AG10803 (cell line): ENCODE measurements around the gene IRF4.

Experiments
- DNase-seq: peaks from one replicate; pipeline ENCODE4 v3.0.0; 2010; ENCODE audit warnings: low read depth
- H3K4me3 ChIP-seq: 2 replicates; pipeline ENCODE4 v1.5.1; 2011; ENCODE audit warnings: mild to moderate bottlenecking, low read length, control low read depth
- CTCF ChIP-seq: conservative IDR thresholded peaks from 2 replicates; pipeline ENCODE4 v1.5.1; 2011; ENCODE audit warnings: mild to moderate bottlenecking, low read length, control low read depth, inconsistent platforms

IRF4 gene

GRCh38 chr6:401239-401993 lies 9.9 kb downstream of the IRF4 start:
- DNase-seq: no peak
- no peak for TF ChIP-seq CTCF
- no peak overlapping the region for H3K4me3 ChIP-seq

GRCh38 chr6:401994-402640 lies 10.6 kb downstream of the IRF4 start:
- no peak overlapping the region for H3K4me3 ChIP-seq
- no peak for DNase-seq
- TF ChIP-seq CTCF: no peak

- TF ChIP-seq CTCF: no peak
- DNase-seq: no peak
- H3K4me3 ChIP-seq: no peak overlapping the region
These were observed 11.5 kb downstream of the IRF4 start for GRCh38 chr6:402901-403658.

- H3K4me3 ChIP-seq: no peak overlapping the region
- no peak for DNase-seq
- no peak for TF ChIP-seq CTCF
These were observed 12.4 kb downstream of the IRF4 start for GRCh38 chr6:403659-404655.

- no peak for TF ChIP-seq CTCF
- DNase-seq: no peak
- H3K4me3 ChIP-seq: no peak overlapping the region
These were observed 13.3 kb downstream of the IRF4 start for GRCh38 chr6:404685-405423.

- no peak overlapping the region for H3K4me3 ChIP-seq
These were observed 16.6 kb downstream of the IRF4 start for GRCh38 chr6:408148-408547.

More at GRCh38 chr6:408148-408547, 16.6 kb downstream of the IRF4 start:
- no peak for DNase-seq
- no peak for TF ChIP-seq CTCF
